Measurements from ENCODE around the gene ZNF407. TPM values are rescaled to one million over a fixed set of nuclear protein-coding genes. Genes with fewer than 3 reads are reported as not detected.

ZNF407 gene
- total RNA-seq, 1 donor from 2014 or later = 13.2 TPM

DNA sequence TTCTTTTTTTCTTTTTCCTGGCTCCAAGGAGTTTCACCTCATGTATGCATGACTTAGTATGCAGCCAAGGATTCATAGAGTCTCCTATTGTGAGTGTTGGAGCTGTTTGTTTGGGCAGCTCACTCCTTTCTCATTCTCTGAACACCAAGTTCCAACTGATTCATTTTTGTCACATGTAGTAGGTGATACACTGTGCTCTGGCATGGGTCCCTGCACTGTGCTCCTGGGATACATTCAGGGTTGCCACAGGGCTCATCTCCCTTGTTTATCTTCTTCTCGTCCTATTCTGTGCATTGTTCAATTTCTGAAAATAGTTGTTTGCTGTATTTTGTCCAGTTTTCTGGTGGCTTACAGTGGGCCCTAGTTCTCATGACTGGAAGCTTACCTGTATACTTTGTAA is 96.8 kb downstream of the ZNF407 start:
- no peak for DNase-seq (ENCODE audit: low read depth, low spot score)
- Mint-ChIP-seq H3K4me3 (no peak overlapping the region), H3K27ac (ENCODE audit: unreplicated experiment) (no peak overlapping the region), H3K9me3 (peaks cover 2% of the 10 kb centered on the region), H3K27me3 (ENCODE audit: low read depth) (no peaks in the 10 kb centered on the region), H3K4me1 (no peaks in the 10 kb centered on the region), H3K36me3 (ENCODE audit: low read depth) (no peaks in the 10 kb centered on the region)
- TF ChIP-seq, protein P1, sequence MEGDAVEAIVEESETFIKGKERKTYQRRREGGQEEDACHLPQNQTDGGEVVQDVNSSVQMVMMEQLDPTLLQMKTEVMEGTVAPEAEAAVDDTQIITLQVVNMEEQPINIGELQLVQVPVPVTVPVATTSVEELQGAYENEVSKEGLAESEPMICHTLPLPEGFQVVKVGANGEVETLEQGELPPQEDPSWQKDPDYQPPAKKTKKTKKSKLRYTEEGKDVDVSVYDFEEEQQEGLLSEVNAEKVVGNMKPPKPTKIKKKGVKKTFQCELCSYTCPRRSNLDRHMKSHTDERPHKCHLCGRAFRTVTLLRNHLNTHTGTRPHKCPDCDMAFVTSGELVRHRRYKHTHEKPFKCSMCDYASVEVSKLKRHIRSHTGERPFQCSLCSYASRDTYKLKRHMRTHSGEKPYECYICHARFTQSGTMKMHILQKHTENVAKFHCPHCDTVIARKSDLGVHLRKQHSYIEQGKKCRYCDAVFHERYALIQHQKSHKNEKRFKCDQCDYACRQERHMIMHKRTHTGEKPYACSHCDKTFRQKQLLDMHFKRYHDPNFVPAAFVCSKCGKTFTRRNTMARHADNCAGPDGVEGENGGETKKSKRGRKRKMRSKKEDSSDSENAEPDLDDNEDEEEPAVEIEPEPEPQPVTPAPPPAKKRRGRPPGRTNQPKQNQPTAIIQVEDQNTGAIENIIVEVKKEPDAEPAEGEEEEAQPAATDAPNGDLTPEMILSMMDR (conservative IDR thresholded peaks at IDR 0.05) = no peak

DNA sequence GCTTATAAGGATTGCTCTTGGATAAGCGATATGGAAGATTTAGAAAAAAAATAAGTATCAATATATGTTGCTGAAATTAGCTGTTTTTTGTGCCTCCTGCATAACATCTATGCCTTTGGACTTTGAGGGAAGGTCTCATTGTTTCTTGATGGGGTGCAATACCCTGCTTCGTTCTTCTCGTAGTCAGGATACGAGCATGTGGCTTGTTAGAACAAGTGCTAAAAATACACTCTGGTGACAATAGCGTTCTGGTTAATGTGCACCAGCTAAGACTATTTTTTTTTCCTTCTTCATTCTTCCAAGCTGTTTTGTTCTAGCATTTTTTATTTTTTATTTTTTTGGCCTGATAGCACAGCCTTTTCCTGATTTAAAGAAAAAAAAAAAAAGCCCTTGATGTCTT is 97.5 kb downstream of the ZNF407 start:
- H3K36me3 Mint-ChIP-seq (ENCODE audit: low read depth) = no peaks in the 10 kb centered on the region
- TF ChIP-seq, protein P1 (conservative IDR thresholded peaks at IDR 0.05) = no peak

DNA sequence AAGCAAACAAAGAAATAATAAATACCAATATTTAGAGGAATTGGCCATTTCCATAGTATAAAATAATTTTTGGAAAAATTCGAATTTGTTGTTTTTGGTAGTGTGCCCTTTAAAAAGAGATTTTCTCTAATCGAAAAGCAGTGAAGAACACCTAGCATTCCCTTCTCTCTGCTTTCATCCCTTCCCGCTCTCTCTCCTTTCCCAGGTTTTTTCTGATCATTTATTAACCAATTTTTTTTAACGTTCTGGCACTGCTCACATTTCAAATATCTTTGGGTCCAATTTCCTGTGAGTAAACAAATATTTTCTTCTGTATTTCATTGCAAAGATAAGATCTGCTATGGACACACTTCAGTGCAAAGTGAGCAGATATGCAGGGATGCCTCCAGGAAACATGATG is 101.2 kb downstream of the ZNF407 start:
- Mint-ChIP-seq H3K4me1 (no peaks in the 10 kb centered on the region), H3K9me3 (no peaks in the 10 kb centered on the region), H3K4me3 (no peak overlapping the region), H3K27ac (ENCODE audit: unreplicated experiment) (no peak overlapping the region), H3K27me3 (ENCODE audit: low read depth) (no peaks in the 10 kb centered on the region), H3K36me3 (ENCODE audit: low read depth) (no peaks in the 10 kb centered on the region)
- DNase-seq (ENCODE audit: low read depth, low spot score) = no peak
- TF ChIP-seq, protein P1 (conservative IDR thresholded peaks at IDR 0.05) = no peak

More for the DNA sequence above, 97.5 kb downstream of the ZNF407 start:
- Mint-ChIP-seq H3K4me3 (no peak overlapping the region), H3K9me3 (no peaks in the 10 kb centered on the region), H3K27me3 (ENCODE audit: low read depth) (no peaks in the 10 kb centered on the region), H3K27ac (ENCODE audit: unreplicated experiment) (no peak overlapping the region), H3K4me1 (no peaks in the 10 kb centered on the region)
- DNase-seq (ENCODE audit: low read depth, low spot score) = no peak

DNA sequence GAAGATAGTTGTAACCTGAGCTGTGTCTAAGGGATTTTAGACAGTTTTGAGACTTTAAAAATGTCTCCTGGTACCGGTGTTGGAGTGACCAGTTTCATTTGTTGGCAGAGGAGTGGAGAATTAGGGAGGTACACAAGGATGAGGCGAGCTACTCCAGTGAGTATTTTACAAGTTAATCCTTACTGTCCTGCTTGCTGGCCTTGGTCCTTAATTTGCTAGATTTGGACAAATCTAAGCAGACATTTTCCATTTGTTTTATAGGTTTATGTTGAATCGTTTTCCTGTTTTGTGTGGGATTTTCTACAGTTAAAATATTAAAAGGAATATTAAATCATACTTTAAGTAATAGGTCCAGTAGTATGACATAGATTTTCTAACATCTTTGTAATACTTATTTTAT is 101.8 kb downstream of the ZNF407 start:
- H3K9me3 Mint-ChIP-seq = no peaks in the 10 kb centered on the region
- no peak overlapping the region for H3K4me3 Mint-ChIP-seq

DNA sequence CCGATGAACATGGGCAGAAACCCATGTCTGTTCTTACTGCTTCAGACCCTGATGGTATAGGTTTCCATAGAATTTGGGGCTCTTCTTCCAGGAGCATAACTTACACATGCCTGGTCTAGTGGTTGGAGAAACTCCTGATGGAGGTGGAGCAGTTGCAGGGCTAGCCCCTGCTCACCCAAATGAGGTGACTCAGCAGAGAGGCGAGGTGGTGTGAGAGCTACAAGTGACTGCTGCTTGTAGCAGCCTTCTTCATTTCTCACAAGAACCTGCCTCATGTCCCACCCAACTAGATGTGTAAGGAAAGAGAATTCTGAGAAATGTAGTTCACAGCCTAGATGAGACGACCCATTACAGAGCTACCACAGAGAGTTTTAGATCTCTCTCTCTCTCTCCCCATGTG is 105.3 kb downstream of the ZNF407 start:
- no peak for DNase-seq (ENCODE audit: low read depth, low spot score)
- Mint-ChIP-seq H3K4me1 (no peaks in the 10 kb centered on the region), H3K27ac (ENCODE audit: unreplicated experiment) (no peak overlapping the region), H3K9me3 (no peaks in the 10 kb centered on the region), H3K36me3 (ENCODE audit: low read depth) (no peaks in the 10 kb centered on the region), H3K27me3 (ENCODE audit: low read depth) (no peaks in the 10 kb centered on the region), H3K4me3 (no peak overlapping the region)
- TF ChIP-seq, protein P1 (conservative IDR thresholded peaks at IDR 0.05) = no peak

More for the DNA sequence above, 101.8 kb downstream of the ZNF407 start:
- TF ChIP-seq, protein P1 (conservative IDR thresholded peaks at IDR 0.05) = no peak
- no peaks in the 10 kb centered on the region for H3K4me1 Mint-ChIP-seq
- DNase-seq (ENCODE audit: low read depth, low spot score) = no peak
- no peaks in the 10 kb centered on the region for H3K36me3 Mint-ChIP-seq (ENCODE audit: low read depth)
- H3K27ac Mint-ChIP-seq (ENCODE audit: unreplicated experiment) = no peak overlapping the region
- H3K27me3 Mint-ChIP-seq (ENCODE audit: low read depth) = no peaks in the 10 kb centered on the region

DNA sequence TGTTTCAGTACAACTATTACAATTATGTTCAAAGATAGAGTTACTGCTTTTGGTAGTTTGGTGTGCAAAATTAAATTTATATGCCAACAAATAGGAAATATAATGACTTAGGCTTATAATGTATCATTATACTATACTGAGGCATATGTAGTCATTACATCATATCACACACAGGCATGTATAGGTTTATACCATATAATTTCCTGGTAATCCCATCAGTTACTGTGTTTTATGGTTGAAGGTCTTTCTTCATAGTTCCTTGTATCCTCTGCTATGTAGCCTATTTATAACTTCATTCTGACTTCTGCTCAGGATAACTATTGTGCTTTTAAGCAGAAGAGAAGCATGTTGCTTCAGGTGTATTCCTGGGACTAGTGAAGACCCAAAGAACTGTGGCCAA is 110.5 kb downstream of the ZNF407 start:
- H3K27ac Mint-ChIP-seq (ENCODE audit: unreplicated experiment) = no peak overlapping the region
- TF ChIP-seq, protein P1 (conservative IDR thresholded peaks at IDR 0.05) = no peak
- peaks cover 24% of the 10 kb centered on the region for H3K4me1 Mint-ChIP-seq
- no peaks in the 10 kb centered on the region for H3K27me3 Mint-ChIP-seq (ENCODE audit: low read depth)
- H3K4me3 Mint-ChIP-seq = no peak overlapping the region
- H3K36me3 Mint-ChIP-seq (ENCODE audit: low read depth) = no peaks in the 10 kb centered on the region
- no peaks in the 10 kb centered on the region for H3K9me3 Mint-ChIP-seq
- no peak for DNase-seq (ENCODE audit: low read depth, low spot score)

All from neural crest cell (in vitro differentiated cells).